ENCODE measurements around the gene DPH2. TPM values are rescaled to one million over a fixed set of nuclear protein-coding genes. Genes with fewer than 3 reads are reported as not detected.

Gene DPH2
- total and polyA plus RNA-seq, 7 experiments from 2014 or later, result 21.3 to 40.9 (median 29.4) TPM

DNA sequence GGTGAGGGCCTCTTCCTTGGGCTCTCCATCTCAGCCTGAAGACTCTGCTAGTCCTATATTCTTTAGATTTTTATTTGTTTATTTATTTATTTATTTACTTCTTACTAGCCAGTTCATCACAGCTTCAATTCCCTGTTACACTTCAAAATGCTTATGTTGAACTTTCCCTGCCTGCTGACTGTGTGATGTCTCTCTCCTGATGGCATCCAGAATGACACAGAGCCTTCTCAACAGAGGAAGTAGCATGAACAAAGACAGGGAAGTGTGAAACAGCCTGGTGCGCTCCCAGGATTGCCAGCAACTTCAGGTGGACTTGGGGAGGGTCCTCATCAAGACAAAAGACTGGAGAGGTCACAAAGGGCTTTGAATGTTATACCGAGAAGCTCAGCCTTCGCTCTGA, 27.4 kb upstream of the DPH2 start:
- CTCF ChIA-PET, result interaction anchor here (1.0 to 2.5 kb wide), 2 partner anchors 7 to 12 kb away, joined by 3 to 10 read pairs; no protein-coding TSS in a partner anchor

DNA sequence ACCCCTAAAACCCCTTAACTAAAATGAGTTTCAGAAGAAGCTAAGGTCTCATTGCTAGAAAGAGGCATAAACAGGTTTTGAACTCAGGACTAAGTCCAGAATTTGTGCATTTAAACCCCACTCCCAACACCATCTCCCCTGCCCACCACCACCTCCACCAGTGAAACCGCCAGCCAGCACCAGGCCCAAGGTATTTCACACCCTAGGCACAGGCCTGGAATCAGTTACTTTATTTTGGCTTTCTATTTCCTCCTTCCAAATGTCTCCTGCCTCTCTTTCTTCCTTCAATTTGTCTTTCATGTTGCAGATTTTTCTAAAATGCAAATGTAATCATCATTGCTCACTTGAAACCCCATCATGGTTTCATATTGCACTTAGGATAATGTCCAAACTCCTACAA, 24.9 kb upstream of the DPH2 start:
- DNase-seq (no peak), ATAC-seq (no peak)
- no peaks in the 10 kb centered on the region for H3K9me3 ChIP-seq (ENCODE audit: control insufficient read depth in 2 of 3, low read length in 3 of 3)
- H3K27me3 ChIP-seq (ENCODE audit: control insufficient read depth in 2 of 2, insufficient read depth in 2 of 2, low read length in 2 of 2), result no peaks in the 10 kb centered on the region
- H3K4me1 ChIP-seq (ENCODE audit: control insufficient read depth in 2 of 2, insufficient read depth in 2 of 2, low read length in 2 of 2), result peaks cover 17% of the 10 kb centered on the region in 2 donors
- peaks cover 0 to 5% (median 0%) of the 10 kb centered on the region in 3 experiments for H3K36me3 ChIP-seq (ENCODE audit: control insufficient read depth in 2 of 3, insufficient read depth in 3 of 3, low read length in 3 of 3)
- H3K27ac ChIP-seq (ENCODE audit: low read depth, low read length), result no peak overlapping the region
- intact Hi-C loops (cut with micrococcal nuclease), result loop anchor here (5.0 to 10.0 kb wide), 6 partner anchors 183 to 1260 kb away; partner anchors contain the start of genes CFAP57 (in 1 of the 2), EBNA1BP2 (in 1 of the 2), SLC2A1 (in 1 of the 2) and YBX1 (in 1 of the 2)
- H3K4me3 Mint-ChIP-seq, result peak overlapping the region in 6 of 10 donors; percentile 29 to 93 (median 57)
- no peaks in the 10 kb centered on the region for H3K27me3 Mint-ChIP-seq
- ChIA-PET POLR2A (no interaction called here), CTCF (interaction anchor here (2.5 kb wide), 1 partner anchor 10 kb away, joined by 10 read pairs; no protein-coding TSS in a partner anchor)
- H3K9me3 Mint-ChIP-seq, result no peaks in the 10 kb centered on the region
- no peak overlapping the region for H3K4me3 ChIP-seq (ENCODE audit: low read length)
- peak overlapping the region in 1 of 9 donors; percentile 29 for H3K27ac Mint-ChIP-seq
- H3K36me3 Mint-ChIP-seq, result peaks cover 0 to 8% (median 4%) of the 10 kb centered on the region in 5 donors
- H3K4me1 Mint-ChIP-seq, result peaks cover 33 to 53% (median 43%) of the 10 kb centered on the region in 7 donors

More for the DNA sequence above, 27.4 kb upstream of the DPH2 start:
- POLR2A ChIA-PET, result interaction anchor here (1.4 kb wide), 1 partner anchor 30 kb away, joined by 3 read pairs; no protein-coding TSS in a partner anchor
- no peaks in the 10 kb centered on the region for H3K9me3 Mint-ChIP-seq
- peaks cover 23 to 33% (median 28%) of the 10 kb centered on the region in 7 donors for H3K4me1 Mint-ChIP-seq
- ATAC-seq (no peak), DNase-seq (no peak)
- Histone ChIP-seq H3K9me3 (ENCODE audit: control insufficient read depth in 2 of 3, low read length in 3 of 3) (no peaks in the 10 kb centered on the region), H3K4me3 (ENCODE audit: low read length) (no peak overlapping the region), H3K4me1 (ENCODE audit: control insufficient read depth in 2 of 2, insufficient read depth in 2 of 2, low read length in 2 of 2) (peaks cover 10 to 11% of the 10 kb centered on the region in 2 donors), H3K36me3 (ENCODE audit: control insufficient read depth in 2 of 3, insufficient read depth in 3 of 3, low read length in 3 of 3) (peaks cover 0 to 4% (median 0%) of the 10 kb centered on the region in 3 experiments), H3K27me3 (ENCODE audit: control insufficient read depth in 2 of 2, insufficient read depth in 2 of 2, low read length in 2 of 2) (no peaks in the 10 kb centered on the region), H3K27ac (ENCODE audit: low read depth, low read length) (no peak overlapping the region)
- peaks cover 0 to 12% (median 5%) of the 10 kb centered on the region in 5 donors for H3K36me3 Mint-ChIP-seq
- H3K27me3 Mint-ChIP-seq, result no peaks in the 10 kb centered on the region
- no peak overlapping the region for H3K4me3 Mint-ChIP-seq
- H3K27ac Mint-ChIP-seq, result no peak overlapping the region
- intact Hi-C loops (cut with micrococcal nuclease), result loop anchor here in 1 of 2 donors (10.0 kb wide), 3 partner anchors 692 to 1258 kb away; partner anchors contain the start of genes CFAP57, EBNA1BP2 and YBX1

DNA sequence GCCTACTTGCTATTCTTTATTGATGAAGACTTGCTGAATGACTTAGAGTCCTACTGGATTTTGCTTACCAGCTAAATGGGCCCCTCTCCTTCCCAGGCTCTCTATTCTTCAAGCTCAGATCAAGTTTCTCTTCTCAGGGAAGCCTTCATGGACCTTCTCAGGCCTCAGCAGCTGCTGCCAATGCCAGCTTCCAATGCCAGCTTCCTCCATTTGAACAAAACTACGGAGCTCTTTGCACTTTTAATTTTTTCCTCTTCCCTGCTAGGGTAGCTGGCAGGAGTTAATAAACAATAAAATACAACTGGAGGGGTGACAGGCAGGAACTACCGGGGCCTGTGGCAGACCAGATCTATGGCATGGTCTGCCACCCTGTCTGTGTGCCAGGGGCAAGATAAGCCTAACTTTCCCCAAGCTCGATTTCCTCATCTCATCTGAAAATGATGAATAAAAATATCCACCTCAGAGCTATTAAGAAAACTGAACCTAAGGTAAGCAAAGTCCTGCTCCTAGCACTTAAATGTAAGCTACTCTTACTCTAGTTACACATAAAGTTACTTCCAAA, 24.1 kb upstream of the DPH2 start:
- ATAC-seq, result no peak
- H3K27me3 Mint-ChIP-seq, result no peaks in the 10 kb centered on the region
- intact Hi-C loops (cut with micrococcal nuclease), result loop anchor here (1.0 to 10.0 kb wide), 15 partner anchors 24 to 1261 kb away; partner anchors contain the start of genes ATP6V0B (in 2 of the 2), CCDC24 (in 2 of the 2), CFAP57 (in 2 of the 2) and EBNA1BP2 (in 2 of the 2)
- Histone ChIP-seq H3K9me3 (ENCODE audit: control insufficient read depth in 2 of 3, low read length in 3 of 3) (no peaks in the 10 kb centered on the region), H3K36me3 (ENCODE audit: control insufficient read depth in 2 of 3, insufficient read depth in 3 of 3, low read length in 3 of 3) (peaks cover 0 to 8% (median 0%) of the 10 kb centered on the region in 3 experiments), H3K4me1 (ENCODE audit: control insufficient read depth in 2 of 2, insufficient read depth in 2 of 2, low read length in 2 of 2) (peaks cover 17% of the 10 kb centered on the region in 2 donors), H3K27me3 (ENCODE audit: control insufficient read depth in 2 of 2, insufficient read depth in 2 of 2, low read length in 2 of 2) (no peaks in the 10 kb centered on the region), H3K4me3 (ENCODE audit: low read length) (peak overlapping the region; percentile 86), H3K27ac (ENCODE audit: low read depth, low read length) (peak overlapping the region; percentile 97)
- no peaks in the 10 kb centered on the region for H3K9me3 Mint-ChIP-seq
- DNase-seq, result no peak
- peak overlapping the region; percentile 87 to 96 (median 90) for H3K4me3 Mint-ChIP-seq
- CTCF ChIA-PET, result interaction anchor here (0.8 to 2.8 kb wide), 4 partner anchors 11 to 295 kb away, joined by 3 to 17 read pairs (median 4); partner anchors contain the start of genes ARTN, ATP6V0B and KDM4A
- peak overlapping the region; percentile 84 to 98 (median 94) for H3K27ac Mint-ChIP-seq
- peaks cover 37 to 61% (median 50%) of the 10 kb centered on the region in 7 donors for H3K4me1 Mint-ChIP-seq
- POLR2A ChIA-PET, result interaction anchor here (0.8 to 3.2 kb wide), 3 partner anchors 11 to 29 kb away, joined by 5 to 23 read pairs (median 9); partner anchors contain the start of genes ATP6V0B and DPH2
- peaks cover 6 to 12% (median 11%) of the 10 kb centered on the region in 5 donors for H3K36me3 Mint-ChIP-seq

DNA sequence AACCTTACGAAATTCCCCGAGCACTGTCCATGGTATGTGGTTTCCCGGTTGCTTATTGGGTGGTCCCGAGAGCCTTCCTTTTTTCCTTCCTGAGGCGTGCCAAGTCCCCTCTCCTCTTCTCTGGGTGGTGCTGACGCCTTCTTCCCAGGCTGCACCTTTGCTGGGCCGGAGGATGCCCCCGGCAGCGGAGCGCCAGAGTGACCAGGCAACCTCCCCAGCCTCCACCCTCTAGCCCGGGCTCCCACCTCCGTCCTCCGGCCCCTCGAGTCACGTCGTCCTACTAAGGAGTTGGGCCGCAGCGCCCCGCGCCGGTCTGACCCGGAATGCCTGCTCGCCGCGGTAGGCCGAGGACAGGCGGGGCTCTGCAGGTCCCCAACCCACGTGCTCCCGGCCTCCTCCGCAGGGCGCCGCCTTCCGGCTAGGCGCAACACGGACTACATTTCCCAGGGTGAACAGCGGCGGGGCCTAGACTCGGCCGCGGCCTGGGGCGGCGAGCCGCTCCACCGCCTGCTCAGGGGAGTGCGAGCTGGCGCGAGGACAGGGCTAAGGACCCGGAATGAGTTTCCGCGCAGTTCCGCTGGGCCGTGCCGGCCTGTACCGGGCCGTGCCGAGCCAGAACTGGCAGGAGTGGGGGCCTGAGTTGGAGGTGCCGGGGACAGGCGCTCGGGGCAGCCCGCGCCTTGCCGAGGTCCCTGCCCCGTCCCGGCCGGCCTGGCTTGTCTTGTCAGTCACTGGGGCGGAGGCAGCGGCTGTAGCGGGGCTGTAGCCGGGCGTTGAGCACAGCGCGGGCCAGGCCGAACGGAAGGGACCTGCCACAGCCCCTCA, 23.4 kb upstream of the DPH2 start, which contains the start of gene IPO13:
Gene IPO13 (plus strand): TSS at position 715 of the 825 bp plus-strand sequence. CDS start 651 bp downstream, outside the sequence.
- H3K9me3 Mint-ChIP-seq, result no peaks in the 10 kb centered on the region
- Histone ChIP-seq H3K27ac (ENCODE audit: low read depth, low read length) (peak within 1 kb of the TSS; percentile 97), H3K4me3 (ENCODE audit: low read length) (peak within 1 kb of the TSS; percentile 86), H3K9me3 (ENCODE audit: control insufficient read depth in 2 of 3, low read length in 3 of 3) (no peaks in the 10 kb centered on the region), H3K4me1 (ENCODE audit: control insufficient read depth in 2 of 2, insufficient read depth in 2 of 2, low read length in 2 of 2) (peaks cover 17% of the 10 kb centered on the region in 2 donors), H3K27me3 (ENCODE audit: control insufficient read depth in 2 of 2, insufficient read depth in 2 of 2, low read length in 2 of 2) (no peaks in the 10 kb centered on the region), H3K36me3 (ENCODE audit: control insufficient read depth in 2 of 3, insufficient read depth in 3 of 3, low read length in 3 of 3) (peaks cover 0 to 8% (median 0%) of the 10 kb centered on the region in 3 experiments)
- peak; percentile 92 to 99 (median 96) for DNase-seq
- peak within 1 kb of the TSS; percentile 87 to 96 (median 90) for H3K4me3 Mint-ChIP-seq
- H3K27ac Mint-ChIP-seq, result peak within 1 kb of the TSS; percentile 84 to 98 (median 94)
- intact Hi-C loops (cut with micrococcal nuclease), result loop anchor here (1.0 to 10.0 kb wide), 15 partner anchors 23 to 1262 kb away; partner anchors contain the start of genes ATP6V0B (in 2 of the 2), CCDC24 (in 2 of the 2), CFAP57 (in 2 of the 2) and EBNA1BP2 (in 2 of the 2)
- peaks cover 7 to 14% (median 11%) of the 10 kb centered on the region in 5 donors for H3K36me3 Mint-ChIP-seq
- peak; percentile 98 for ATAC-seq
- H3K27me3 Mint-ChIP-seq, result no peaks in the 10 kb centered on the region
- ChIA-PET POLR2A (interaction anchor here (0.8 to 3.2 kb wide), 4 partner anchors 8 to 28 kb away, joined by 3 to 23 read pairs (median 7); partner anchors contain the start of genes ATP6V0B and DPH2), CTCF (interaction anchor here (0.8 to 2.8 kb wide), 4 partner anchors 12 to 296 kb away, joined by 3 to 17 read pairs (median 4); partner anchors contain the start of genes ARTN, ATP6V0B and KDM4A)
- peaks cover 37 to 68% (median 56%) of the 10 kb centered on the region in 7 donors for H3K4me1 Mint-ChIP-seq

DNA sequence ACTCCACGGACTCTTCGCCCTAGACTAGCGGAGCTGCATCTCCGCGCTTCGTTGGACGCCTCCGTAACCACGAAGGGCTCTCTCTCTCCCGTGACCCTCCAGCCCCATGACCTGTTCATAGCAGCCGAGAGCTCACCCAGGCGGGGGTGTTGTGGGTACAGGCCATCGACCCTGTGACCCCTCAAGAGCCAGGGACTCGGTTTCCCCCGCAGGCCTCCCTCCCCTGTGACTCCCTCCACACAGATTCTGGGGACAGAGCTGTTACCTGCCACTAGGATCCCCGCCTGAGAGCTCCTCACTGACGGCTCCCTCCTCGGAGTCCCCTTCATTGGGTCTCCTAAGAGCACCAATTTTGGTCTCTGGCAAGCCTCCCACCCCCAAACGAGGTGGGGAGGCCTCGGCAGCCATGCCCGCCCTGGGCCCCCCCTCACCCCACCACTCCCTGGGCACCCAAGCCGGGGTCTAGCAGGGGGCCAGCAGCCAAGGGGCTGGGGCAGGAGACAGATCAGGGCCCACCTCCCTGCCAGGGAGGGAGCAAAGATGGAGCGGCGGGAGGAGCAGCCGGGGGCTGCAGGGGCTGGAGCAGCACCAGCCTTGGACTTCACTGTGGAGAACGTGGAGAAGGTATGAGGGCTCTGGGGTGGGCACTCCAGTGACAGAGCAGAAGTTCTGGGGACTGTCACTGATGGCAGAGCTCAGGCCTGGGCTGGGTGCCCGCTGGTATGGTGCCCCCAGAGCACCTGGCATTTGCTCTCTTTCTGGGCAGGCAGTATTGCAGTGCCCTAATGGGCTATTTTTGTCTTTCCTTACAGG, 22.5 kb upstream of the DPH2 start:
- ChIA-PET CTCF (interaction anchor here (0.5 to 2.8 kb wide), 3 partner anchors 13 to 41 kb away, joined by 3 to 17 read pairs (median 3); partner anchors contain the start of gene ARTN), POLR2A (interaction anchor here (0.9 to 3.2 kb wide), 2 partner anchors 7 to 27 kb away, joined by 3 to 23 read pairs; partner anchors contain the start of gene ATP6V0B)
- no peak for DNase-seq
- Histone ChIP-seq H3K4me3 (ENCODE audit: low read length) (peak overlapping the region; percentile 86), H3K4me1 (ENCODE audit: control insufficient read depth in 2 of 2, insufficient read depth in 2 of 2, low read length in 2 of 2) (peaks cover 17% of the 10 kb centered on the region in 2 donors), H3K36me3 (ENCODE audit: control insufficient read depth in 2 of 3, insufficient read depth in 3 of 3, low read length in 3 of 3) (peaks cover 0 to 8% (median 0%) of the 10 kb centered on the region in 3 experiments), H3K27me3 (ENCODE audit: control insufficient read depth in 2 of 2, insufficient read depth in 2 of 2, low read length in 2 of 2) (no peaks in the 10 kb centered on the region), H3K27ac (ENCODE audit: low read depth, low read length) (peak overlapping the region; percentile 97), H3K9me3 (ENCODE audit: control insufficient read depth in 2 of 3, low read length in 3 of 3) (no peaks in the 10 kb centered on the region)
- peak overlapping the region; percentile 87 to 96 (median 90) for H3K4me3 Mint-ChIP-seq
- intact Hi-C loops (cut with micrococcal nuclease), result loop anchor here (2.0 to 10.0 kb wide), 9 partner anchors 185 to 1262 kb away; partner anchors contain the start of genes CFAP57 (in 2 of the 2), EBNA1BP2 (in 2 of the 2), ST3GAL3 (in 2 of the 2) and ELOVL1 (in 1 of the 2)
- peaks cover 7 to 16% (median 11%) of the 10 kb centered on the region in 5 donors for H3K36me3 Mint-ChIP-seq
- no peaks in the 10 kb centered on the region for H3K9me3 Mint-ChIP-seq
- peak overlapping the region; percentile 84 to 98 (median 94) for H3K27ac Mint-ChIP-seq
- H3K27me3 Mint-ChIP-seq, result no peaks in the 10 kb centered on the region
- ATAC-seq, result no peak
- peaks cover 37 to 74% (median 57%) of the 10 kb centered on the region in 7 donors for H3K4me1 Mint-ChIP-seq
